HL-60 (cell line): ENCODE data around the gene ACVR1C.

Experiments used
- DNase-seq, 2 experiments: peaks; one replicate each; pipeline ENCODE4 v3.0.0-alpha.2; 2010 to 2020; ENCODE audit warnings: low read depth in 1 of 2, low spot score in 1 of 2
- H3K27ac ChIP-seq: fragments of 250-450 bp; sonication (Bioruptor Pico); replicated peaks from 2 replicates; pipeline ENCODE4 v1.5.1; 2020; ENCODE audit warnings: mild to moderate bottlenecking, moderate library complexity
- H3K27me3 ChIP-seq: fragments of 250-450 bp; sonication (Bioruptor Pico); 2 replicates; pipeline ENCODE4 v1.5.1; 2021; ENCODE audit warnings: mild to moderate bottlenecking, moderate library complexity; ENCODE audit not compliant: insufficient read depth, poor library complexity, severe bottlenecking
- H3K4me3 ChIP-seq: replicated peaks from 2 replicates; pipeline ENCODE4 v1.5.1; 2011; ENCODE audit warnings: mild to moderate bottlenecking, control low read depth, low read length; ENCODE audit not compliant: insufficient read depth
- GABPA ChIP-seq: IDR thresholded peaks from 2 replicates; pipeline ENCODE4 v1.6.1; 2012; ENCODE audit warnings: low read depth
- POLR2AphosphoS5 ChIP-seq: IDR thresholded peaks from 2 replicates; pipeline ENCODE4 v1.6.1; 2012; ENCODE audit warnings: low read depth
- SPI1 ChIP-seq: IDR thresholded peaks from 2 replicates; pipeline ENCODE4 v1.6.1; 2012; ENCODE audit warnings: low read depth, mild to moderate bottlenecking, borderline replicate concordance
- TF ChIP-seq, protein P1 (sequence below): IDR thresholded peaks from one replicate; pipeline ENCODE4 v1.5.1; 2011; ENCODE audit warnings: low read length, control low read depth, inconsistent platforms; ENCODE audit not compliant: insufficient read depth
- TF ChIP-seq, protein P2 (sequence below): IDR thresholded peaks from 2 replicates; pipeline ENCODE4 v1.6.1; 2012; ENCODE audit warnings: low read depth; ENCODE audit not compliant: insufficient replicate concordance

ACVR1C gene

DNA sequence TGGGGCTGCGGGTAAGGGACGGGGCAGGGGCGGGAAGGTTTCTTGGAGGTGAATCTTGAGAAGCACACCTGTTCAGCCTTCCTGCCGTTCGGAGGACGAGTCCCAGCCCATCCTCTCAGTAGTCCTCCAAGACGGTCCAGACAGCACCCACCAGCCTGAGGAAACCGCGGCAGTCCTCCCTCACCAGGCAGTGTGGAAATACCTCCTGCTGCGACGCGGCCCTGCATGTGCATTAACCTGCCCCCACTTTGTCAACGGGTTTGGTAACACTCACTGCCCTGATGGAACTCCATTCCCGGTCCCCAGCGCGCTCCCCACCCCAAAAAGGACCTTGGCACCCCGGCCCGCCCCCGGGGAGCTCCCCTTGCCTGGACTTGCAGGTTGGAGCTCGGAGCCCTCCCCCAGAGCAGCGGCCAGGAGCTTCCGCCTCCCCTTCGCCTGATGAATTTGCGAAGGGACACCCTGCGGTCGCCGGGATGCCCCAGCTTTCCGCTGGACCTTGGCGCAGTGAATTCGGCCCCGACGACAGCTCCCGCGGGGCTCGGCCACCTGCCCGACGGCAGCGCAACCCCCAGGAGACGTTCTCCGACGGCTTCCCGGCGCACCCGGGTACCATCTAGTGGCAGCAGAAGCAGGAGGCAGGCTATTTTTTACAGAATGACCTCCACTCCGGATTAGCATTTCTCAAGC is 31.5 kb downstream of the ACVR1C start:
- DNase-seq = peak in 1 of 2 experiments; percentile 9
- Histone ChIP-seq H3K4me3 (no peak overlapping the region), H3K27ac (no peak overlapping the region), H3K27me3 (peaks cover 21% of the 10 kb centered on the region)
- TF ChIP-seq GABPA = no peak
- TF ChIP-seq POLR2AphosphoS5 = no peak
- TF ChIP-seq, protein P1, sequence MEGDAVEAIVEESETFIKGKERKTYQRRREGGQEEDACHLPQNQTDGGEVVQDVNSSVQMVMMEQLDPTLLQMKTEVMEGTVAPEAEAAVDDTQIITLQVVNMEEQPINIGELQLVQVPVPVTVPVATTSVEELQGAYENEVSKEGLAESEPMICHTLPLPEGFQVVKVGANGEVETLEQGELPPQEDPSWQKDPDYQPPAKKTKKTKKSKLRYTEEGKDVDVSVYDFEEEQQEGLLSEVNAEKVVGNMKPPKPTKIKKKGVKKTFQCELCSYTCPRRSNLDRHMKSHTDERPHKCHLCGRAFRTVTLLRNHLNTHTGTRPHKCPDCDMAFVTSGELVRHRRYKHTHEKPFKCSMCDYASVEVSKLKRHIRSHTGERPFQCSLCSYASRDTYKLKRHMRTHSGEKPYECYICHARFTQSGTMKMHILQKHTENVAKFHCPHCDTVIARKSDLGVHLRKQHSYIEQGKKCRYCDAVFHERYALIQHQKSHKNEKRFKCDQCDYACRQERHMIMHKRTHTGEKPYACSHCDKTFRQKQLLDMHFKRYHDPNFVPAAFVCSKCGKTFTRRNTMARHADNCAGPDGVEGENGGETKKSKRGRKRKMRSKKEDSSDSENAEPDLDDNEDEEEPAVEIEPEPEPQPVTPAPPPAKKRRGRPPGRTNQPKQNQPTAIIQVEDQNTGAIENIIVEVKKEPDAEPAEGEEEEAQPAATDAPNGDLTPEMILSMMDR = no peak
- TF ChIP-seq, protein P2, sequence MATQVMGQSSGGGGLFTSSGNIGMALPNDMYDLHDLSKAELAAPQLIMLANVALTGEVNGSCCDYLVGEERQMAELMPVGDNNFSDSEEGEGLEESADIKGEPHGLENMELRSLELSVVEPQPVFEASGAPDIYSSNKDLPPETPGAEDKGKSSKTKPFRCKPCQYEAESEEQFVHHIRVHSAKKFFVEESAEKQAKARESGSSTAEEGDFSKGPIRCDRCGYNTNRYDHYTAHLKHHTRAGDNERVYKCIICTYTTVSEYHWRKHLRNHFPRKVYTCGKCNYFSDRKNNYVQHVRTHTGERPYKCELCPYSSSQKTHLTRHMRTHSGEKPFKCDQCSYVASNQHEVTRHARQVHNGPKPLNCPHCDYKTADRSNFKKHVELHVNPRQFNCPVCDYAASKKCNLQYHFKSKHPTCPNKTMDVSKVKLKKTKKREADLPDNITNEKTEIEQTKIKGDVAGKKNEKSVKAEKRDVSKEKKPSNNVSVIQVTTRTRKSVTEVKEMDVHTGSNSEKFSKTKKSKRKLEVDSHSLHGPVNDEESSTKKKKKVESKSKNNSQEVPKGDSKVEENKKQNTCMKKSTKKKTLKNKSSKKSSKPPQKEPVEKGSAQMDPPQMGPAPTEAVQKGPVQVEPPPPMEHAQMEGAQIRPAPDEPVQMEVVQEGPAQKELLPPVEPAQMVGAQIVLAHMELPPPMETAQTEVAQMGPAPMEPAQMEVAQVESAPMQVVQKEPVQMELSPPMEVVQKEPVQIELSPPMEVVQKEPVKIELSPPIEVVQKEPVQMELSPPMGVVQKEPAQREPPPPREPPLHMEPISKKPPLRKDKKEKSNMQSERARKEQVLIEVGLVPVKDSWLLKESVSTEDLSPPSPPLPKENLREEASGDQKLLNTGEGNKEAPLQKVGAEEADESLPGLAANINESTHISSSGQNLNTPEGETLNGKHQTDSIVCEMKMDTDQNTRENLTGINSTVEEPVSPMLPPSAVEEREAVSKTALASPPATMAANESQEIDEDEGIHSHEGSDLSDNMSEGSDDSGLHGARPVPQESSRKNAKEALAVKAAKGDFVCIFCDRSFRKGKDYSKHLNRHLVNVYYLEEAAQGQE = no peak
- TF ChIP-seq SPI1 = no peak

- Histone ChIP-seq H3K27ac (no peak overlapping the region), H3K27me3 (peaks cover 21% of the 10 kb centered on the region), H3K4me3 (no peak overlapping the region)
- TF ChIP-seq POLR2AphosphoS5 = no peak
- no peak for TF ChIP-seq SPI1
- TF ChIP-seq, protein P1 = no peak
- TF ChIP-seq, protein P2 = no peak
- TF ChIP-seq GABPA = no peak
- no peak for DNase-seq
These were observed 35.3 kb downstream of the ACVR1C start for GRCh38 chr2:157593411-157593810.

GRCh38 chr2:157592948-157593347 is 35.7 kb downstream of the ACVR1C start:
- TF ChIP-seq, protein P1 = no peak
- TF ChIP-seq, protein P2 = no peak
- TF ChIP-seq GABPA = no peak
- no peak for TF ChIP-seq POLR2AphosphoS5
- TF ChIP-seq SPI1 = no peak
- peaks cover 21% of the 10 kb centered on the region for H3K27me3 ChIP-seq
- no peak for DNase-seq
- H3K27ac ChIP-seq = no peak overlapping the region
- no peak overlapping the region for H3K4me3 ChIP-seq
